ENCODE data around the gene FRMD4A.

DNA sequence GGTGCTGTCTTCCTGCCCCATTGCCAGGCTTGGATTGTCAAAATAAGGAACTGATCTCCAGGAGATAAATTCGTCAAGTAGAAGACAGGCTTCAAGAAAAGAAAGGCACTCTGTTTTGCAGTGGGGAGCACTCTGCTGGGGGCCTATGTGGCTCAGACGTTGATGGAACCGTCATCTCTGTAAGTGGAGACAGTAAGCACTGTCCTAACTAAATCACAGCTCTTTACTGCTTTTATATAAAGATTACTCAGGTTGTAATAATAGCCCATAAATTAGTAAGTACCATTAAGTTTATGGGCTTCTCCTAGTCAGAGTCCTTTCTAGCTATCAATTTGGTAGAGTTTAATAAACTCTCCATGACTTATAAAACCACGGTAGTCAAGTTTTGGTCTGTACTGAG, 249.9 kb downstream of the FRMD4A start:
- TF ChIP-seq, protein P1, sequence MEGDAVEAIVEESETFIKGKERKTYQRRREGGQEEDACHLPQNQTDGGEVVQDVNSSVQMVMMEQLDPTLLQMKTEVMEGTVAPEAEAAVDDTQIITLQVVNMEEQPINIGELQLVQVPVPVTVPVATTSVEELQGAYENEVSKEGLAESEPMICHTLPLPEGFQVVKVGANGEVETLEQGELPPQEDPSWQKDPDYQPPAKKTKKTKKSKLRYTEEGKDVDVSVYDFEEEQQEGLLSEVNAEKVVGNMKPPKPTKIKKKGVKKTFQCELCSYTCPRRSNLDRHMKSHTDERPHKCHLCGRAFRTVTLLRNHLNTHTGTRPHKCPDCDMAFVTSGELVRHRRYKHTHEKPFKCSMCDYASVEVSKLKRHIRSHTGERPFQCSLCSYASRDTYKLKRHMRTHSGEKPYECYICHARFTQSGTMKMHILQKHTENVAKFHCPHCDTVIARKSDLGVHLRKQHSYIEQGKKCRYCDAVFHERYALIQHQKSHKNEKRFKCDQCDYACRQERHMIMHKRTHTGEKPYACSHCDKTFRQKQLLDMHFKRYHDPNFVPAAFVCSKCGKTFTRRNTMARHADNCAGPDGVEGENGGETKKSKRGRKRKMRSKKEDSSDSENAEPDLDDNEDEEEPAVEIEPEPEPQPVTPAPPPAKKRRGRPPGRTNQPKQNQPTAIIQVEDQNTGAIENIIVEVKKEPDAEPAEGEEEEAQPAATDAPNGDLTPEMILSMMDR (IDR thresholded peaks at IDR 0.05) = no peak
- TF ChIP-seq POLR2A (IDR thresholded peaks at IDR 0.05) = no peak

All from testis (tissue), 2 donors.